Measurements from ENCODE around the gene GPR142. TPM values are rescaled to one million over a fixed set of nuclear protein-coding genes. Genes with fewer than 3 reads are reported as not detected.

GPR142 gene
- total and polyA plus RNA-seq, 10 of the 15 experiments (the other 5 are each of a cell fraction or from before 2014, with no cell fraction given): not detected

- TF ChIP-seq EP300 (IDR thresholded peaks at IDR 0.05; ENCODE audit: borderline replicate concordance in 1 of 2, control insufficient read depth in 1 of 2, low read depth in 2 of 2, low read length in 2 of 2) (no peak), PBX3 (IDR thresholded peaks at IDR 0.05; ENCODE audit: insufficient replicate concordance, low read depth, low read length) (no peak), RAD51 (IDR thresholded peaks at IDR 0.05) (no peak), CREM (IDR thresholded peaks at IDR 0.05; ENCODE audit: low read depth) (no peak), CHD4 (IDR thresholded peaks at IDR 0.05) (no peak), GATAD2B (conservative IDR thresholded peaks at IDR 0.05; ENCODE audit: low read depth) (no peak), USF2 (IDR thresholded peaks at IDR 0.05; ENCODE audit: borderline replicate concordance, low read depth, low read length) (no peak)
Measured at GRCh38 chr17:74347646-74348045, 19.7 kb upstream of the GPR142 start (continued).

GRCh38 chr17:74349120-74349519 is 18.2 kb upstream of the GPR142 start:
- peaks cover 3% of the 10 kb centered on the region in 2 experiments; a peak in 3 of 4 replicates for H3K27me3 ChIP-seq (replicated peaks in 1 of 2; ENCODE audit: control insufficient read depth in 2 of 2, insufficient read depth in 2 of 2, low read length in 1 of 2)
- ChIA-PET RAD21 (ENCODE audit: unreplicated experiment) (no interaction called here), SMC1A (ENCODE audit: uncharacterized antibody, unreplicated experiment) (no interaction called here), CTCF (no interaction called here), POLR2A (no interaction called here)
- no peak for DNase-seq (ENCODE audit: low read depth, low spot score)
- 52% methylated on average over 18 of the region's 19 CpGs for WGBS (ENCODE audit: insufficient coverage, insufficient replicate concordance, low lambda C conversion rate, missing lambda C conversion rate)
- ATAC-seq: no peak
- intact Hi-C loops (cut with micrococcal nuclease; ENCODE audit: unreplicated experiment): no loop called here
- H3K9ac ChIP-seq (ENCODE audit: control insufficient read depth, insufficient read depth, low read length): no peak overlapping the region
- no peaks in the 10 kb centered on the region for H3K36me3 ChIP-seq (ENCODE audit: control insufficient read depth in 2 of 2, insufficient read depth in 2 of 2, low read length in 1 of 2)
- H3K4me1 ChIP-seq (ENCODE audit: control insufficient read depth, insufficient read depth, low read length): no peaks in the 10 kb centered on the region
- no peak overlapping the region for H3K4me2 ChIP-seq (ENCODE audit: control insufficient read depth, insufficient read depth)
- no peak overlapping the region for H3K27ac ChIP-seq (ENCODE audit: control insufficient read depth, insufficient read depth)
- no TSS peak for BruUV-seq (replicated peaks)
- FAIRE-seq: no peak
- H3K9me3 ChIP-seq (replicated peaks; ENCODE audit: control insufficient read depth, insufficient read depth, low read length): no peaks in the 10 kb centered on the region
- in situ Hi-C loops (cut with MboI): no loop called here
- no peaks in the 10 kb centered on the region for H4K20me1 ChIP-seq (ENCODE audit: control insufficient read depth, insufficient read depth)
- no peak overlapping the region for H3K4me3 ChIP-seq
- no peaks in the 10 kb centered on the region for H3K79me2 ChIP-seq (ENCODE audit: control insufficient read depth, insufficient read depth, low read length)
- no peak overlapping the region for H2AFZ ChIP-seq (ENCODE audit: control insufficient read depth, low read depth, low read length)
- no peak for TF ChIP-seq PKNOX1 (IDR thresholded peaks at IDR 0.05)
- no peak for TF ChIP-seq ZNF622 (IDR thresholded peaks at IDR 0.05)
- no peak for TF ChIP-seq ZBTB33 (IDR thresholded peaks at IDR 0.05)
- no peak for TF ChIP-seq ZZZ3 (IDR thresholded peaks at IDR 0.05; ENCODE audit: control insufficient read depth, insufficient read length, low read depth)
- no peak for TF ChIP-seq SP1 (IDR thresholded peaks at IDR 0.05; ENCODE audit: low read depth, low read length)
- TF ChIP-seq USF2 (IDR thresholded peaks at IDR 0.05; ENCODE audit: borderline replicate concordance, low read depth, low read length): no peak
- TF ChIP-seq HCFC1 (IDR thresholded peaks at IDR 0.05; ENCODE audit: low read length): no peak
- TF ChIP-seq EZH2 (IDR thresholded peaks at IDR 0.05; ENCODE audit: borderline replicate concordance, control insufficient read depth, low read depth, low read length): no peak
- TF ChIP-seq EED (IDR thresholded peaks at IDR 0.05; ENCODE audit: low read depth): no peak
- no peak for TF ChIP-seq NFYB (IDR thresholded peaks at IDR 0.05; ENCODE audit: insufficient read depth, low read depth, low read length)
- no peak for TF ChIP-seq SIN3A (IDR thresholded peaks at IDR 0.05; ENCODE audit: low read depth, low read length)
- TF ChIP-seq NR2C2 (IDR thresholded peaks at IDR 0.05; ENCODE audit: borderline replicate concordance, control insufficient read depth, insufficient read length, low read depth): no peak
- TF ChIP-seq ATF7 (IDR thresholded peaks at IDR 0.05; ENCODE audit: low read depth): no peak

Measured in GM12878 (cell line).